ENCODE results near the gene FREM2. TPM values are rescaled to one million over a fixed set of nuclear protein-coding genes. Genes with fewer than 3 reads are reported as not detected.

Gene FREM2
- total and polyA plus RNA-seq, 2 of the 4 experiments (the other 2 are of a cell fraction): not detected

- Histone ChIP-seq H3K9me3 (ENCODE audit: control insufficient read depth, insufficient read depth, low read length) (peaks cover 2% of the 10 kb centered on the region; the same call in 1 of the 2 replicates), H3K9me1 (ENCODE audit: insufficient read depth, low read length) (no peaks in the 10 kb centered on the region), H2AK9ac (replicated peaks; ENCODE audit: low read depth, low read length, poor library complexity) (no peak overlapping the region), H3K27me3 (ENCODE audit: control insufficient read depth, insufficient read depth, low read length) (no peaks in the 10 kb centered on the region), H3K36me3 (ENCODE audit: control insufficient read depth, insufficient read depth, low read length) (no peaks in the 10 kb centered on the region), H2AFZ (replicated peaks; ENCODE audit: low read length, poor library complexity) (no peak overlapping the region), H2BK15ac (ENCODE audit: low read depth, low read length) (no peak overlapping the region), H2BK20ac (ENCODE audit: low read depth, low read length) (no peak overlapping the region), H4K20me1 (ENCODE audit: insufficient read depth, low read length) (no peaks in the 10 kb centered on the region), H3K56ac (ENCODE audit: extremely low read depth, insufficient read depth, low read length) (no peak overlapping the region), H3K23ac (ENCODE audit: low read depth, low read length) (no peak overlapping the region), H2AK5ac (ENCODE audit: low read depth, low read length) (no peak overlapping the region), H3K4me3 (ENCODE audit: insufficient read depth, low read depth, low read length) (no peak overlapping the region), H3K4me2 (ENCODE audit: low read depth, low read length) (no peak overlapping the region), H4K91ac (ENCODE audit: insufficient read depth, low read depth, low read length) (no peak overlapping the region), H2BK120ac (ENCODE audit: low read depth, low read length) (no peak overlapping the region), H4K8ac (ENCODE audit: low read depth in 2 of 2, low read length in 2 of 2) (no peak overlapping the region), H3K79me1 (ENCODE audit: low read depth in 1 of 2, low read length in 2 of 2) (no peaks in the 10 kb centered on the region), H2BK5ac (ENCODE audit: low read depth, low read length, poor library complexity, severe bottlenecking) (no peak overlapping the region), H3K27ac (ENCODE audit: insufficient read depth, low read length) (no peak overlapping the region), H3K4me1 (ENCODE audit: control insufficient read depth, insufficient read depth, low read length) (no peaks in the 10 kb centered on the region), H3K9ac (ENCODE audit: low read depth, low read length) (no peak overlapping the region), H3K18ac (ENCODE audit: low read depth, low read length) (no peak overlapping the region), H3K14ac (replicated peaks; ENCODE audit: low read depth, low read length) (no peak overlapping the region), H4K5ac (ENCODE audit: low read depth, low read length) (no peak overlapping the region), H3K4ac (ENCODE audit: low read depth, low read length) (no peak overlapping the region)
- CTCF ChIA-PET: interaction anchor here (0.7 kb wide), 1 partner anchor 222 kb away, joined by 3 read pairs; no protein-coding TSS in a partner anchor
- TF ChIP-seq CTCF (conservative IDR thresholded peaks at IDR 0.05; ENCODE audit: low read depth, low read length) (no peak), CHD1 (IDR thresholded peaks at IDR 0.05; ENCODE audit: low read depth, low read length) (no peak), CEBPB (IDR thresholded peaks at IDR 0.05; ENCODE audit: low read depth, low read length) (no peak), MAFK (IDR thresholded peaks at IDR 0.05; ENCODE audit: low read depth, low read length) (peak; percentile 38)
- POLR2A ChIA-PET (ENCODE audit: unreplicated experiment): no interaction called here
- no CpG with 5 or more reads among the region's 1 CpG for WGBS, 2 experiments (ENCODE audit: extremely low coverage in 2 of 2, insufficient read length in 1 of 2)
- ATAC-seq (ENCODE audit: low read depth): no peak
- BruUV-seq (replicated peaks): no TSS peak
- no peak for DNase-seq
- dilution Hi-C loops (cut with HindIII; ENCODE audit: low sequenced_read_pairs, unreplicated experiment): no loop called here
- intact Hi-C loops (cut with micrococcal nuclease): no loop called here
- in situ Hi-C loops (cut with MboI; ENCODE audit: low sequenced_read_pairs): no loop called here
These were observed 235.3 kb downstream of the FREM2 start for GRCh38 chr13:38922170-38922569.

Data from IMR-90 (cell line).